Measurements from ENCODE around the gene GTF2F1. TPM values are rescaled to one million over a fixed set of nuclear protein-coding genes. Genes with fewer than 3 reads are reported as not detected.
A peak's percentile ranks its signal among the peaks of the same experiment; 100 is the strongest.
"Not testable (repeated sequence)": the region's sequence is repeated elsewhere in the genome, so short reads cannot be mapped to it uniquely, and the experiment has no call there.

Gene GTF2F1
- polyA plus RNA-seq, 4 donors, result 63.2 to 101 (median 64.7) TPM

DNA sequence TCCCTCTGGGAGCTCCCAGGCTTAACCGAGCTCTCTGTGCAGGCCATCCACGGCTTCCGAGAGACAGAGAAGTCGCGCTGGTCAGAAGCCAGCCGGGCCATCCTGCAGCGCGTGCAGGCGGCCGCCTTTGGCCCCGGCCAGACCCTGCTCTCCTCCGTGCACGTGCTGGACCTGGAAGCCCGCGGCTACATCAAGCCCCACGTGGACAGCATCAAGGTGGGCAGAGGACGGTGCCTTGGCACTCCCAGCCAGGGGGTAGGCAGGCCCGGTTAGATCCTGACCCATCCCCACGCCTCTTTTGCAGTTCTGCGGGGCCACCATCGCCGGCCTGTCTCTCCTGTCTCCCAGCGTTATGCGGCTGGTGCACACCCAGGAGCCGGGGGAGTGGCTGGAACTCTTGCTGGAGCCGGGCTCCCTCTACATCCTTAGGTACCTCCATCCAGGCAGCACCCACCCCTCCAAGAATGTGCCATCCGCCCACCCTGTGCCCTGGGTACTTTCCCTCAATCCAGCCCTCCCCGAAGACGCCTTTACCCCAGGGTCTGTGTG, 18.7 kb downstream of the GTF2F1 start:
- no peak overlapping the region for H3K27ac ChIP-seq (ENCODE audit: low read depth in 1 of 3, low read length in 2 of 3)
- no peak overlapping the region for H3K4me3 ChIP-seq (ENCODE audit: low read depth in 1 of 3, low read length in 3 of 3)
- no peak for DNase-seq
- 78 to 87% (median 84%) methylated on average over 29 of the region's 29 CpGs for WGBS, 3 donors
- no peak for FAIRE-seq
- H3K36me3 ChIP-seq (ENCODE audit: control insufficient read depth in 3 of 3, insufficient read depth in 2 of 3, low read depth in 1 of 3, low read length in 3 of 3), result peaks cover 0 to 47% (median 5%) of the 10 kb centered on the region in 3 donors
- H3K9me3 ChIP-seq (ENCODE audit: control insufficient read depth in 2 of 2, insufficient read depth in 1 of 2, low read depth in 1 of 2, low read length in 1 of 2), result no peaks in the 10 kb centered on the region
- H3K27me3 ChIP-seq (ENCODE audit: control insufficient read depth in 3 of 3, insufficient read depth in 3 of 3, low read length in 3 of 3), result no peaks in the 10 kb centered on the region
- peaks cover 0 to 8% (median 0%) of the 10 kb centered on the region in 3 donors for H3K4me1 ChIP-seq (ENCODE audit: control insufficient read depth in 3 of 3, insufficient read depth in 2 of 3, low read depth in 1 of 3, low read length in 2 of 3)

DNA sequence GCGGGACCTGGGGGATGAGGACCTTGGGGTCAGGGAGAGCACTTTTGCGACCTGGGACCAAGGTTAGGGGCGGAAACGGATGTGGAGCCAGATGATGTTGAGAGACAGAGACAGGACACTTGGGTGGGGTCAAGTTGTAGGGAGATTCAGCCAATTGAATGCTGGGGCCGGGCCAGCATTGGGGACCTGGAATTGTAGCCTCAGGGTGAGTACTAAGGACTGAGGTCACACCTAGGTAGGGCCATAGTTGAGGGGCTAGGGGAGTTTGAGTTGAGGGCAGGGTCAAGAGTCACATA, 19.2 kb downstream of the GTF2F1 start:
- FAIRE-seq (no peak), DNase-seq (no peak)
- 27 to 46% (median 29%) methylated on average over 4 to 5 of the region's 5 CpGs for WGBS, 3 donors
- Histone ChIP-seq H3K9me3 (ENCODE audit: control insufficient read depth in 2 of 2, insufficient read depth in 1 of 2, low read depth in 1 of 2, low read length in 1 of 2) (no peaks in the 10 kb centered on the region), H3K4me1 (ENCODE audit: control insufficient read depth in 3 of 3, insufficient read depth in 2 of 3, low read depth in 1 of 3, low read length in 2 of 3) (peaks cover 0 to 8% (median 0%) of the 10 kb centered on the region in 3 donors), H3K4me3 (ENCODE audit: low read depth in 1 of 3, low read length in 3 of 3) (peak overlapping the region; percentile 22 to 34 (median 33)), H3K36me3 (ENCODE audit: control insufficient read depth in 3 of 3, insufficient read depth in 2 of 3, low read depth in 1 of 3, low read length in 3 of 3) (peaks cover 0 to 46% (median 3%) of the 10 kb centered on the region in 3 donors), H3K27ac (ENCODE audit: low read depth in 1 of 3, low read length in 2 of 3) (peak overlapping the region; percentile 50 to 80 (median 56)), H3K27me3 (ENCODE audit: control insufficient read depth in 3 of 3, insufficient read depth in 3 of 3, low read length in 3 of 3) (no peaks in the 10 kb centered on the region)

DNA sequence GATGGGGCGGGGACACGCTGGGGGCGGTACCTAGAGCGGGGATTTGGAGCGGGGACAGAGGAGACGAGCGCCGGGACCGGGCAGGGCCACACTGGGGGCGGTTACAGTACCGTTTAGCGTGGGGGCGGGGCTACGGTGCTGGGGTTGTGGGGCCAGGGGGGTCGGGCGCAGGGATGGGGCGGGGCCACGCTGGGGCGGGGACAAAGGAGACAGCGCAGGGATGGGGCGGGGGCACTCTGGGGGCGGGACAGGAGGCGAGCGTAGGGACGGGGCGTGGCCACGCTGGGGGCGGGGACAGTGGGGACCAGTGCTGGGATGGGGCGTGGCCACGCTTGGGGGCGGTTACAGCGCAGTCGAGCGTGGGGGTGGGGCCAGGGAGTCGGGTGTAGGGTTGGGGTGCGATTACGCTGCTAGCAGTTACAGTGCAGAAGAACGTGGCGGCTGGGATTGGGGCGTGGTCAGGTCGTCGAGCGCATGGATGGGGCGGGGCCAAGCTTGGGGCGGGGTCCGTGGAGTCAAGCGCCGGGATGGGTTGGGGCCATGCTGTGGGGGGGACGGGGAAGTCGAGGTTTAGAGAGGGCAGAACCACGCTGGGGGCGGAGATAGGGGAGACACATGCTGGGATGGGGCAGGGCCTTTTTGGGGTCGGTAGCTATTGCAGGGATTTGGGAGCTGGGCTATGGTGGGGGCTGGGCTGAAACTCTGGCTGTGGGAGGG, 19.7 kb downstream of the GTF2F1 start:
- DNase-seq, result peak; percentile 98 to 99
- Histone ChIP-seq H3K4me3 (ENCODE audit: low read depth in 1 of 3, low read length in 3 of 3) (peak overlapping the region; percentile 48 to 90 (median 83)), H3K36me3 (ENCODE audit: control insufficient read depth in 3 of 3, insufficient read depth in 2 of 3, low read depth in 1 of 3, low read length in 3 of 3) (peaks cover 2 to 47% (median 5%) of the 10 kb centered on the region in 3 donors), H3K4me1 (ENCODE audit: control insufficient read depth in 3 of 3, insufficient read depth in 2 of 3, low read depth in 1 of 3, low read length in 2 of 3) (peaks cover 0 to 8% (median 0%) of the 10 kb centered on the region in 3 donors), H3K27ac (ENCODE audit: low read depth in 1 of 3, low read length in 2 of 3) (peak overlapping the region; percentile 97 to 100 (median 98)), H3K27me3 (ENCODE audit: control insufficient read depth in 3 of 3, insufficient read depth in 3 of 3, low read length in 3 of 3) (no peaks in the 10 kb centered on the region), H3K9me3 (ENCODE audit: control insufficient read depth in 2 of 2, insufficient read depth in 1 of 2, low read depth in 1 of 2, low read length in 1 of 2) (no peaks in the 10 kb centered on the region)
- FAIRE-seq, result no peak
- WGBS, 3 donors, result 1 to 2% (median 1%) methylated on average over 37 to 53 of the region's 53 CpGs

GRCh38 chr19:6372594-6373095, 20.3 kb downstream of the GTF2F1 start, which contains the start of gene ALKBH7:
Gene ALKBH7 (plus strand): TSS chr19:6372794. CDS start chr19:6372821, 27 bp downstream.
- Histone ChIP-seq H3K27me3 (ENCODE audit: control insufficient read depth in 3 of 3, insufficient read depth in 3 of 3, low read length in 3 of 3) (no peaks in the 10 kb centered on the region), H3K27ac (ENCODE audit: low read depth in 1 of 3, low read length in 2 of 3) (peak within 1 kb of the TSS; percentile 97 to 100 (median 98)), H3K9me3 (ENCODE audit: control insufficient read depth in 2 of 2, insufficient read depth in 1 of 2, low read depth in 1 of 2, low read length in 1 of 2) (no peaks in the 10 kb centered on the region), H3K36me3 (ENCODE audit: control insufficient read depth in 3 of 3, insufficient read depth in 2 of 3, low read depth in 1 of 3, low read length in 3 of 3) (peaks cover 5 to 47% (median 7%) of the 10 kb centered on the region in 3 donors), H3K4me1 (ENCODE audit: control insufficient read depth in 3 of 3, insufficient read depth in 2 of 3, low read depth in 1 of 3, low read length in 2 of 3) (peaks cover 0 to 8% (median 0%) of the 10 kb centered on the region in 3 donors), H3K4me3 (ENCODE audit: low read depth in 1 of 3, low read length in 3 of 3) (peak within 1 kb of the TSS; percentile 48 to 90 (median 83))
- WGBS, 3 donors, result 0 to 1% (median 0%) methylated on average over 40 to 47 of the region's 47 CpGs
- FAIRE-seq (peak; percentile 92), DNase-seq (peak; percentile 99 to 100)

- DNase-seq (no peak), FAIRE-seq (no peak)
- Histone ChIP-seq H3K36me3 (ENCODE audit: control insufficient read depth in 3 of 3, insufficient read depth in 2 of 3, low read depth in 1 of 3, low read length in 3 of 3) (peaks cover 6 to 60% (median 11%) of the 10 kb centered on the region in 3 donors), H3K4me1 (ENCODE audit: control insufficient read depth in 3 of 3, insufficient read depth in 2 of 3, low read depth in 1 of 3, low read length in 2 of 3) (peaks cover 0 to 5% (median 0%) of the 10 kb centered on the region in 3 donors), H3K27ac (ENCODE audit: low read depth in 1 of 3, low read length in 2 of 3) (no peak overlapping the region), H3K27me3 (ENCODE audit: control insufficient read depth in 3 of 3, insufficient read depth in 3 of 3, low read length in 3 of 3) (no peaks in the 10 kb centered on the region), H3K4me3 (ENCODE audit: low read depth in 1 of 3, low read length in 3 of 3) (no peak overlapping the region), H3K9me3 (ENCODE audit: control insufficient read depth in 2 of 2, insufficient read depth in 1 of 2, low read depth in 1 of 2, low read length in 1 of 2) (no peaks in the 10 kb centered on the region)
- 94 to 97% (median 95%) methylated on average over 21 of the region's 21 CpGs for WGBS, 3 donors
Measured at GRCh38 chr19:6364353-6364752, 28.6 kb downstream of the GTF2F1 start.

GRCh38 chr19:6362351-6362801, 30.6 kb downstream of the GTF2F1 start:
- Histone ChIP-seq H3K4me3 (ENCODE audit: low read depth in 1 of 3, low read length in 3 of 3) (peak overlapping the region; percentile 77 to 93 (median 91)), H3K9me3 (ENCODE audit: control insufficient read depth in 2 of 2, insufficient read depth in 1 of 2, low read depth in 1 of 2, low read length in 1 of 2) (no peaks in the 10 kb centered on the region), H3K4me1 (ENCODE audit: control insufficient read depth in 3 of 3, insufficient read depth in 2 of 3, low read depth in 1 of 3, low read length in 2 of 3) (peaks cover 0 to 5% (median 0%) of the 10 kb centered on the region in 3 donors), H3K27me3 (ENCODE audit: control insufficient read depth in 3 of 3, insufficient read depth in 3 of 3, low read length in 3 of 3) (no peaks in the 10 kb centered on the region), H3K36me3 (ENCODE audit: control insufficient read depth in 3 of 3, insufficient read depth in 2 of 3, low read depth in 1 of 3, low read length in 3 of 3) (peaks cover 3 to 41% (median 4%) of the 10 kb centered on the region in 3 donors), H3K27ac (ENCODE audit: low read depth in 1 of 3, low read length in 2 of 3) (peak overlapping the region; percentile 47 to 87 (median 66))
- peak in 1 of 2 donors; percentile 25 for DNase-seq
- 9 to 16% (median 11%) methylated on average over 11 of the region's 11 CpGs for WGBS, 3 donors
- no peak for FAIRE-seq

DNA sequence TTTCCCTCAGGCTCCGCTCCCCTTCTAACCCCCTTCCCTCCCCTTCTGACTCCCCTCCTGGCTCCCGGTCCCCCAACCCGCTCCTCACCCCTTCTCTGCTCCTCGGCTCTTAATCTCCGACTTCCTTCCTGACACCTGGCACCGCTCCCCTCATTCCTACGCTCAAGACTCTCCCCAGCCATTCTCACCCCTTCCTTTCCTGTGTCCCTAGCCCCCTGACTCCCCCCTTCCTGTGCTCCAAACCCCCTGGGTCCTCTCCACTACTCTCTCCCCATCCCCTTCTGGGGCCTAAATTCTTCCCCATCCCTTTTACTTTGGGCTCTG, 31.0 kb downstream of the GTF2F1 start:
- peak overlapping the region; percentile 47 to 87 (median 66) for H3K27ac ChIP-seq (ENCODE audit: low read depth in 1 of 3, low read length in 2 of 3)
- DNase-seq, result no peak
- no peaks in the 10 kb centered on the region for H3K27me3 ChIP-seq (ENCODE audit: control insufficient read depth in 3 of 3, insufficient read depth in 3 of 3, low read length in 3 of 3)
- peaks cover 3 to 38% (median 4%) of the 10 kb centered on the region in 3 donors for H3K36me3 ChIP-seq (ENCODE audit: control insufficient read depth in 3 of 3, insufficient read depth in 2 of 3, low read depth in 1 of 3, low read length in 3 of 3)
- no peaks in the 10 kb centered on the region for H3K9me3 ChIP-seq (ENCODE audit: control insufficient read depth in 2 of 2, insufficient read depth in 1 of 2, low read depth in 1 of 2, low read length in 1 of 2)
- peaks cover 0 to 5% (median 0%) of the 10 kb centered on the region in 3 donors for H3K4me1 ChIP-seq (ENCODE audit: control insufficient read depth in 3 of 3, insufficient read depth in 2 of 3, low read depth in 1 of 3, low read length in 2 of 3)
- 0 to 1% (median 0%) methylated on average over 6 to 7 of the region's 7 CpGs for WGBS, 3 donors
- FAIRE-seq, result no peak
- H3K4me3 ChIP-seq (ENCODE audit: low read depth in 1 of 3, low read length in 3 of 3), result peak overlapping the region; percentile 77 to 93 (median 91)

- DNase-seq; FAIRE-seq; H3K27ac ChIP-seq (ENCODE audit: low read depth in 1 of 3, low read length in 2 of 3); H3K9me3 ChIP-seq (ENCODE audit: control insufficient read depth in 2 of 2, insufficient read depth in 1 of 2, low read depth in 1 of 2, low read length in 1 of 2); H3K27me3 ChIP-seq (ENCODE audit: control insufficient read depth in 3 of 3, insufficient read depth in 3 of 3, low read length in 3 of 3); H3K4me1 ChIP-seq (ENCODE audit: control insufficient read depth in 3 of 3, insufficient read depth in 2 of 3, low read depth in 1 of 3, low read length in 2 of 3): not testable (repeated sequence)
- peaks cover 0 to 27% (median 4%) of the 10 kb centered on the region in 3 donors for H3K36me3 ChIP-seq (ENCODE audit: control insufficient read depth in 3 of 3, insufficient read depth in 2 of 3, low read depth in 1 of 3, low read length in 3 of 3)
- peak overlapping the region in 1 of 3 donors; percentile 93 for H3K4me3 ChIP-seq (ENCODE audit: low read depth in 1 of 3, low read length in 3 of 3)
- WGBS, 3 donors, result 91 to 96% (median 94%) methylated on average over 10 of the region's 10 CpGs
Measured at GRCh38 chr19:6360857-6361216, 32.1 kb downstream of the GTF2F1 start.

Data from small intestine (tissue), 7 donors.